Activated B cell treated with CpG ODN at 0.5 μM for 24 hours (primary cell): ENCODE measurements around the gene HCFC1. TPM values are rescaled to one million over a fixed set of nuclear protein-coding genes. Genes with fewer than 3 reads are reported as not detected.

ENCODE experiments used
- ATAC-seq: fragments of 200-7000 bp; cut with Tn5 transposase; one replicate; pipeline ENCODE4 v1.10.0; 2021; ENCODE audit warnings: low read depth, mild to moderate bottlenecking, moderate library complexity
- CTCF ChIA-PET: fragments of 350-600 bp; sonication (Branson Sonifier 250); formaldehyde crosslinking; loops from one replicate; lab custom pipeline; 2021; ENCODE audit warnings: antibody characterized with exemption; lab: Charles Lee
- POLR2A ChIA-PET: fragments of 350-600 bp; sonication (Branson Sonifier 250); formaldehyde crosslinking; loops from one replicate; lab custom pipeline; 2021; ENCODE audit warnings: antibody characterized with exemption; lab: Charles Lee
- DNase-seq: peaks from one replicate; pipeline ENCODE4 v3.0.0; 2022
- H3K27ac Mint-ChIP-seq: one replicate; pipeline ENCODE4 v1.8.0; 2020; ENCODE audit warnings: mixed read lengths
- H3K27me3 Mint-ChIP-seq: one replicate; pipeline ENCODE4 v1.8.0; 2021; ENCODE audit warnings: mixed read lengths
- H3K36me3 Mint-ChIP-seq: one replicate; pipeline ENCODE4 v1.8.0; 2021; ENCODE audit warnings: low read depth, mixed read lengths
- H3K4me1 Mint-ChIP-seq: one replicate; pipeline ENCODE4 v1.8.0; 2021; ENCODE audit warnings: mixed read lengths
- H3K4me3 Mint-ChIP-seq: one replicate; pipeline ENCODE4 v1.8.0; 2020; ENCODE audit warnings: mild to moderate bottlenecking, mixed read lengths
- H3K9me3 Mint-ChIP-seq: one replicate; pipeline ENCODE4 v1.8.0; 2020; ENCODE audit warnings: mixed read lengths
- CTCF ChIP-seq: fragments of 200-600 bp; IDR thresholded peaks from one replicate; pipeline ENCODE4 v1.8.0; 2022; ENCODE audit warnings: antibody characterized with exemption, mild to moderate bottlenecking
- intact Hi-C: fragments of 100-400 bp; cut with micrococcal nuclease; formaldehyde crosslinking; loops from one replicate; pipeline ENCODE4 v1.15.1; 2024
- total RNA-seq: library from RNA; stranded (reverse); gene quantifications from 2 replicates; pipeline ENCODE4 v1.2.3, GENCODE V29; 2022

The HCFC1 gene
- total RNA-seq, 1 donor from 2014 or later, result 79.4 TPM

- intact Hi-C loops, result loop anchor here (1.0 to 2.0 kb wide), 2 partner anchors 11 to 14 kb away; no protein-coding TSS in a partner anchor
- ATAC-seq (peak; percentile 7), DNase-seq (no peak)
- H3K36me3 Mint-ChIP-seq, result peaks cover 27% of the 10 kb centered on the region
- POLR2A ChIA-PET, result interaction anchor here (0.5 to 3.9 kb wide), 9 partner anchors 12 to 360 kb away, joined by 3 to 36 read pairs (median 5); partner anchors contain the start of genes HCFC1 and TMEM187
- H3K27ac Mint-ChIP-seq, result peak overlapping the region; percentile 81
- H3K4me3 Mint-ChIP-seq, result peak overlapping the region; percentile 84
- peaks cover 25% of the 10 kb centered on the region for H3K4me1 Mint-ChIP-seq
- H3K27me3 Mint-ChIP-seq, result no peaks in the 10 kb centered on the region
- TF ChIP-seq CTCF, result no peak
- CTCF ChIA-PET, result interaction anchor here (1.6 kb wide), 1 partner anchor 43 kb away, joined by 3 read pairs; no protein-coding TSS in a partner anchor
- no peaks in the 10 kb centered on the region for H3K9me3 Mint-ChIP-seq
Measured at GRCh38 chrX:154019061-154019621, 47.5 kb upstream of the HCFC1 start.

GRCh38 chrX:154018518-154019060 is 47.0 kb upstream of the HCFC1 start:
- TF ChIP-seq CTCF, result no peak
- POLR2A ChIA-PET, result interaction anchor here (0.5 to 3.9 kb wide), 8 partner anchors 11 to 361 kb away, joined by 3 to 36 read pairs (median 5); partner anchors contain the start of genes HCFC1 and TMEM187
- intact Hi-C loops, result loop anchor here (1.0 to 2.0 kb wide), 2 partner anchors 10 to 14 kb away; no protein-coding TSS in a partner anchor
- no peaks in the 10 kb centered on the region for H3K27me3 Mint-ChIP-seq
- H3K4me3 Mint-ChIP-seq, result peak overlapping the region; percentile 84
- DNase-seq, result no peak
- ATAC-seq, result no peak
- no peaks in the 10 kb centered on the region for H3K9me3 Mint-ChIP-seq
- CTCF ChIA-PET, result interaction anchor here (1.6 kb wide), 1 partner anchor 43 kb away, joined by 3 read pairs; no protein-coding TSS in a partner anchor
- peaks cover 27% of the 10 kb centered on the region for H3K4me1 Mint-ChIP-seq
- H3K36me3 Mint-ChIP-seq, result peaks cover 27% of the 10 kb centered on the region
- peak overlapping the region; percentile 81 for H3K27ac Mint-ChIP-seq

GRCh38 chrX:154017766-154018517 is 46.3 kb upstream of the HCFC1 start:
- no peaks in the 10 kb centered on the region for H3K27me3 Mint-ChIP-seq
- peaks cover 26% of the 10 kb centered on the region for H3K36me3 Mint-ChIP-seq
- ATAC-seq, result no peak
- ChIA-PET CTCF (interaction anchor here (1.6 kb wide), 1 partner anchor 42 kb away, joined by 3 read pairs; no protein-coding TSS in a partner anchor), POLR2A (interaction anchor here (0.6 to 3.9 kb wide), 8 partner anchors 11 to 523 kb away, joined by 3 to 36 read pairs (median 4); partner anchors contain the start of genes HCFC1 and TMEM187)
- peak overlapping the region; percentile 84 for H3K4me3 Mint-ChIP-seq
- no peak for DNase-seq
- H3K27ac Mint-ChIP-seq, result peak overlapping the region; percentile 81
- peaks cover 27% of the 10 kb centered on the region for H3K4me1 Mint-ChIP-seq
- no peak for TF ChIP-seq CTCF
- intact Hi-C loops, result loop anchor here (2.0 kb wide), 1 partner anchor 13 kb away; no protein-coding TSS in a partner anchor
- no peaks in the 10 kb centered on the region for H3K9me3 Mint-ChIP-seq

- TF ChIP-seq CTCF, result no peak
- intact Hi-C loops, result no loop called here
- ChIA-PET POLR2A (interaction anchor here (0.5 kb wide), 1 partner anchor 283 kb away, joined by 12 read pairs; no protein-coding TSS in a partner anchor), CTCF (no interaction called here)
- H3K4me1 Mint-ChIP-seq, result peaks cover 27% of the 10 kb centered on the region
- H3K9me3 Mint-ChIP-seq, result no peaks in the 10 kb centered on the region
- ATAC-seq (no peak), DNase-seq (no peak)
- H3K36me3 Mint-ChIP-seq, result peaks cover 32% of the 10 kb centered on the region
- no peak overlapping the region for H3K27ac Mint-ChIP-seq
- H3K4me3 Mint-ChIP-seq, result no peak overlapping the region
- H3K27me3 Mint-ChIP-seq, result no peaks in the 10 kb centered on the region
Measured at GRCh38 chrX:154016366-154017076, 44.9 kb upstream of the HCFC1 start.
